CD4-positive, alpha-beta T cell treated with Interferon alpha-2 for 1 hour (primary cell): Measurements from ENCODE around the gene CSN1S1.
"Not testable (repeated sequence)": the region's sequence is repeated elsewhere in the genome, so short reads cannot be mapped to it uniquely, and the experiment has no call there.

ENCODE experiments used
- DNase-seq, 2 donors: peaks; one replicate each; pipeline ENCODE4 v3.0.0-alpha.2; 2020 to 2022

CSN1S1 gene

GRCh38 chr4:69930768-69931167, at the start of gene CSN1S1:
Gene CSN1S1, plus strand, starts transcription at chr4:69931068. Its CDS starts 1,488 bp downstream, at chr4:69932556.
- DNase-seq, result no peak

GRCh38 chr4:69881173-69881773, 49.6 kb upstream of the CSN1S1 start:
- peak; percentile 20 to 45 for DNase-seq

- no peak for DNase-seq
Measured at GRCh38 chr4:69882150-69882549, 48.7 kb upstream of the CSN1S1 start.

GRCh38 chr4:69888336-69888735, 42.5 kb upstream of the CSN1S1 start:
- no peak for DNase-seq

- DNase-seq, result no peak
Measured at GRCh38 chr4:69894186-69894585, 36.7 kb upstream of the CSN1S1 start.

GRCh38 chr4:69894721-69895120, 36.1 kb upstream of the CSN1S1 start:
- no peak for DNase-seq

GRCh38 chr4:69896530-69897116, 34.2 kb upstream of the CSN1S1 start:
- DNase-seq, result no peak

GRCh38 chr4:69907151-69907550, 23.7 kb upstream of the CSN1S1 start:
- no peak for DNase-seq

- no peak for DNase-seq
Measured at GRCh38 chr4:69909195-69909594, 21.7 kb upstream of the CSN1S1 start.

GRCh38 chr4:69910016-69910782, 20.7 kb upstream of the CSN1S1 start:
- no peak for DNase-seq

GRCh38 chr4:69920874-69921273, 10.0 kb upstream of the CSN1S1 start:
- DNase-seq, result no peak

GRCh38 chr4:69923782-69924410, 7.0 kb upstream of the CSN1S1 start:
- not testable (repeated sequence) for DNase-seq

- no peak for DNase-seq
Measured at GRCh38 chr4:69934150-69934549, 3.3 kb downstream of the CSN1S1 start.

GRCh38 chr4:69936566-69936965, 5.7 kb downstream of the CSN1S1 start:
- DNase-seq, result no peak

- no peak for DNase-seq
Measured at GRCh38 chr4:69951602-69952001, 20.7 kb downstream of the CSN1S1 start.

GRCh38 chr4:69957209-69957608, 26.3 kb downstream of the CSN1S1 start:
- no peak for DNase-seq

GRCh38 chr4:69965628-69966027, 34.8 kb downstream of the CSN1S1 start, which contains the start of gene CSN2:
Gene CSN2, minus strand, starts transcription at chr4:69965728. Its CDS starts 4,733 bp downstream, at chr4:69960995.
- no peak for DNase-seq

- DNase-seq, result no peak
Measured at GRCh38 chr4:69970071-69970470, 39.2 kb downstream of the CSN1S1 start.

GRCh38 chr4:69974631-69975030, 43.8 kb downstream of the CSN1S1 start:
- DNase-seq, result no peak

- DNase-seq, result no peak
Measured at GRCh38 chr4:69977582-69977981, 46.7 kb downstream of the CSN1S1 start.

- no peak for DNase-seq
Measured at GRCh38 chr4:69984030-69984443, 53.2 kb downstream of the CSN1S1 start.

- DNase-seq, result no peak
Measured at GRCh38 chr4:69986663-69987062, 55.8 kb downstream of the CSN1S1 start.

GRCh38 chr4:69991016-69991415, 60.1 kb downstream of the CSN1S1 start:
- DNase-seq, result no peak

- DNase-seq, result no peak
Measured at GRCh38 chr4:69994782-69995181, 63.9 kb downstream of the CSN1S1 start.
